GM12878 (cell line): Measurements from ENCODE around the gene CAMK2A. TPM values are rescaled to one million over a fixed set of nuclear protein-coding genes. Genes with fewer than 3 reads are reported as not detected.

Experiments
- ATAC-seq: fragments of 200-7000 bp; cut with Tn5 transposase; 3 replicates; pipeline ENCODE4 v1.9.1; 2020; ENCODE audit warnings: mild to moderate bottlenecking, moderate library complexity
- BruUV-seq: library from RNA; stranded (reverse); fragments of 400-500 nt; replicated peaks from 2 replicates; lab custom pipeline; 2021; lab: Mats Ljungman, UMichigan
- CTCF ChIA-PET: fragments of 300-600 bp; sonication (Branson Sonifier 250); formaldehyde crosslinking; extraction: SDS; loops from one replicate; lab custom pipeline; 2021; ENCODE audit warnings: inconsistent platforms; lab: Yijun Ruan, JAX
- POLR2A ChIA-PET: fragments of 350-600 bp; formaldehyde crosslinking; extraction: SDS; loops from one replicate; lab custom pipeline; 2021; ENCODE audit warnings: inconsistent platforms; lab: Charles Lee
- RAD21 ChIA-PET: fragments of 300-600 bp; sonication (Branson Sonifier 250); formaldehyde crosslinking; loops from one replicate; lab custom pipeline; 2023; ENCODE audit warnings: antibody characterized with exemption; ENCODE audit not compliant: unreplicated experiment; lab: Charles Lee
- SMC1A ChIA-PET: fragments of 300-600 bp; sonication (Branson Sonifier 250); formaldehyde crosslinking; loops from one replicate; lab custom pipeline; 2023; ENCODE audit not compliant: unreplicated experiment, uncharacterized antibody; lab: Charles Lee
- DNase-seq: peaks from one replicate; pipeline ENCODE4 v3.0.0-alpha.2; 2011; ENCODE audit warnings: low read depth, low spot score
- FAIRE-seq: peaks from 3 replicates; lab custom pipeline; 2011; peaks lifted over from hg19 to GRCh38; lab: Jason Lieb, UNC
- H2AFZ ChIP-seq: 2 replicates; pipeline ENCODE4 v1.6.0; 2011; ENCODE audit warnings: low read depth, low read length, control low read depth; ENCODE audit not compliant: control insufficient read depth
- H3K27ac ChIP-seq: 2 replicates; pipeline ENCODE4 v1.5.1; 2011; ENCODE audit warnings: control low read depth; ENCODE audit not compliant: control insufficient read depth, insufficient read depth
- H3K27me3 ChIP-seq, 2 experiments: replicated peaks in 1 of 2; 2 replicates each; pipeline versions ENCODE4 v1.6.0 to v1.6.1; 2011; ENCODE audit warnings: low read length in 1 of 2; ENCODE audit not compliant: control insufficient read depth in 2 of 2, insufficient read depth in 2 of 2
- H3K36me3 ChIP-seq, 2 experiments: 2 replicates each; pipeline ENCODE4 v1.5.1; 2011; ENCODE audit warnings: low read length in 1 of 2; ENCODE audit not compliant: control insufficient read depth in 2 of 2, insufficient read depth in 2 of 2
- H3K4me1 ChIP-seq: 2 replicates; pipeline ENCODE4 v1.6.1; 2011; ENCODE audit warnings: mild to moderate bottlenecking, low read length, moderate library complexity, mixed read lengths; ENCODE audit not compliant: control insufficient read depth, insufficient read depth
- H3K4me2 ChIP-seq: 2 replicates; pipeline ENCODE4 v1.6.0; 2011; ENCODE audit warnings: control low read depth; ENCODE audit not compliant: control insufficient read depth, insufficient read depth
- H3K4me3 ChIP-seq: fragments of 200-600 bp; sonication (generic); 2 replicates; pipeline ENCODE4 v1.5.1; 2016
- H3K79me2 ChIP-seq: 2 replicates; pipeline ENCODE4 v1.6.0; 2011; ENCODE audit warnings: low read length; ENCODE audit not compliant: control insufficient read depth, insufficient read depth
- H3K9ac ChIP-seq: 2 replicates; pipeline ENCODE4 v1.8.0; 2011; ENCODE audit warnings: low read length, control low read depth, mixed read lengths; ENCODE audit not compliant: control insufficient read depth, insufficient read depth
- H3K9me3 ChIP-seq: replicated peaks from 3 replicates; pipeline ENCODE4 v1.5.1; 2011; ENCODE audit warnings: mild to moderate bottlenecking, low read length; ENCODE audit not compliant: control insufficient read depth, insufficient read depth
- H4K20me1 ChIP-seq: 2 replicates; pipeline ENCODE4 v1.6.0; 2011; ENCODE audit not compliant: control insufficient read depth, insufficient read depth
- E4F1 ChIP-seq: fragments of 450-650 bp; IDR thresholded peaks from 2 replicates; pipeline ENCODE4 v1.6.1; 2018; ENCODE audit warnings: borderline replicate concordance, mild to moderate bottlenecking; ENCODE audit not compliant: partially characterized antibody
- GATAD2B ChIP-seq: fragments of 450-650 bp; conservative IDR thresholded peaks from 2 replicates; pipeline ENCODE4 v1.6.1; 2017; ENCODE audit warnings: low read depth, mild to moderate bottlenecking, moderate library complexity
- PRDM15 ChIP-seq: fragments of 450-650 bp; formaldehyde crosslinking; IDR thresholded peaks from 2 replicates; pipeline ENCODE4 v1.4.0; 2020; ENCODE audit warnings: mild to moderate bottlenecking, moderate library complexity
- SIN3A ChIP-seq: IDR thresholded peaks from 2 replicates; pipeline ENCODE4 v1.6.1; 2012; ENCODE audit warnings: low read depth, low read length, improper control_type of control experiment
- SMAD5 ChIP-seq: IDR thresholded peaks from 2 replicates; pipeline ENCODE4 v1.6.1; 2016; ENCODE audit warnings: antibody characterized with exemption, low read depth
- WGBS: methylation state at CpG from one replicate; pipeline ENCODE4 v1.1.6; 2016; ENCODE audit warnings: low lambda C conversion rate; ENCODE audit not compliant: insufficient replicate concordance, insufficient coverage; ENCODE audit errors: missing lambda C conversion rate; 5-methylcytosine and 5-hydroxymethylcytosine counted together
- in situ Hi-C: fragments of 300-500 bp; cut with MboI; formaldehyde crosslinking; loops from 9 replicates; pipeline ENCODE4 v1.14.3; 2018; ENCODE audit warnings: mixed read lengths
- intact Hi-C: fragments of 100-400 bp; cut with micrococcal nuclease; formaldehyde crosslinking; loops from one replicate; pipeline ENCODE4 v1.14.2; 2022; ENCODE audit not compliant: unreplicated experiment
- polyA plus RNA-seq, 11 experiments: library from polyadenylated mRNA; depleted of rRNA in 4 of 11; unstranded in 6 of 11; stranded (reverse) in 5 of 11; fragments of >200 nt; fragmentation: Nextera tagmentation in 4 of 11; fragmentation: Illumina TruSeq in 1 of 11; extraction: Ambion mirVana in 4 of 11; extraction: Trizol in 1 of 11; gene quantifications; 1 replicate in 1 of 11; 2 replicates in 10 of 11; pipeline versions ENCODE4 v1.2.1 to v1.2.3, GENCODE V29; 2011 to 2016; ENCODE audit warnings: inconsistent platforms in 2 of 11, missing spikeins in 2 of 11, low read depth in 1 of 11
- total RNA-seq, 4 experiments: library from RNA; depleted of rRNA in 3 of 4; stranded (reverse); fragments of >200 nt in 3 of 4; fragmentation: Illumina TruSeq in 1 of 4; extraction: Trizol in 1 of 4; gene quantifications; 2 replicates each; pipeline versions ENCODE4 v1.2.1 to v1.2.3, GENCODE V29; 2013 to 2021

The CAMK2A gene
- total and polyA plus RNA-seq, 10 of the 15 experiments (the other 5 are each of a cell fraction or from before 2014, with no cell fraction given): 0.11 TPM; not detected in 9

- no peak for TF ChIP-seq PRDM15
- TF ChIP-seq GATAD2B: no peak
- TF ChIP-seq E4F1: no peak
- TF ChIP-seq, all 136 proteins: peak for 0
These were observed 5.7 kb downstream of the CAMK2A start (continued) for GRCh38 chr5:150283904-150284303.

GRCh38 chr5:150281987-150282386 is 7.6 kb downstream of the CAMK2A start:
- BruUV-seq: no TSS peak
- Histone ChIP-seq H3K36me3 (no peaks in the 10 kb centered on the region), H3K9ac (no peak overlapping the region), H3K27me3 (peaks cover 10 to 12% of the 10 kb centered on the region in 2 experiments)
- ChIA-PET SMC1A (no interaction called here), CTCF (interaction anchor here (0.9 kb wide), 1 partner anchor 154 kb away, joined by 3 read pairs; no protein-coding TSS in a partner anchor)
- ATAC-seq: no peak
- TF ChIP-seq SIN3A: no peak
- no peak for TF ChIP-seq SMAD5
- no peak for TF ChIP-seq E4F1
- TF ChIP-seq, all 136 proteins: peak for 0
- FAIRE-seq (no peak), DNase-seq (no peak)
- ChIA-PET RAD21 (interaction anchor here (0.8 kb wide), 1 partner anchor 68 kb away, joined by 3 read pairs; no protein-coding TSS in a partner anchor), POLR2A (interaction anchor here (0.6 kb wide), 1 partner anchor 501 kb away, joined by 3 read pairs; no protein-coding TSS in a partner anchor)
- Histone ChIP-seq H3K4me1 (no peaks in the 10 kb centered on the region), H3K27ac (no peak overlapping the region), H3K4me2 (no peak overlapping the region), H2AFZ (no peak overlapping the region), H4K20me1 (no peaks in the 10 kb centered on the region; the same call in 1 of the 2 replicates), H3K79me2 (no peaks in the 10 kb centered on the region), H3K9me3 (no peaks in the 10 kb centered on the region), H3K4me3 (no peak overlapping the region)
- 3% methylated on average over 8 of the region's 8 CpGs for WGBS
- intact Hi-C loops (no loop called here), in situ Hi-C loops (no loop called here)
